HG03064 (cell line): ENCODE results near the gene ATXN7L1.

Source experiments
- ATAC-seq: cut with Tn5 transposase; IDR thresholded peaks from one replicate; pipeline ENCODE4 v1.9.1; 2021; ENCODE audit warnings: low read depth; ENCODE audit not compliant: unreplicated experiment

ATXN7L1 gene

GRCh38 chr7:105655500-105656380, 220.7 kb downstream of the ATXN7L1 start:
- ATAC-seq: no peak

GRCh38 chr7:105655067-105655466, 221.3 kb downstream of the ATXN7L1 start:
- no peak for ATAC-seq

- no peak for ATAC-seq
Measured at GRCh38 chr7:105654095-105654686, 222.2 kb downstream of the ATXN7L1 start.

- ATAC-seq: no peak
Measured at GRCh38 chr7:105653441-105654005, 222.9 kb downstream of the ATXN7L1 start.

GRCh38 chr7:105652359-105652993, 223.9 kb downstream of the ATXN7L1 start:
- no peak for ATAC-seq

GRCh38 chr7:105651798-105652197, 224.6 kb downstream of the ATXN7L1 start:
- ATAC-seq: no peak

- no peak for ATAC-seq
Measured at GRCh38 chr7:105650382-105650970, 225.9 kb downstream of the ATXN7L1 start.

- ATAC-seq: no peak
Measured at GRCh38 chr7:105649727-105650381, 226.5 kb downstream of the ATXN7L1 start.

GRCh38 chr7:105648561-105649401, 227.6 kb downstream of the ATXN7L1 start:
- ATAC-seq: no peak

- ATAC-seq: no peak
Measured at GRCh38 chr7:105647591-105647990, 228.8 kb downstream of the ATXN7L1 start.

GRCh38 chr7:105644937-105645336, 231.5 kb downstream of the ATXN7L1 start:
- no peak for ATAC-seq

GRCh38 chr7:105643851-105644250, 232.5 kb downstream of the ATXN7L1 start:
- no peak for ATAC-seq

- no peak for ATAC-seq
Measured at GRCh38 chr7:105643384-105643783, 233.0 kb downstream of the ATXN7L1 start.

- ATAC-seq: no peak
Measured at GRCh38 chr7:105642264-105642663, 234.1 kb downstream of the ATXN7L1 start.

- ATAC-seq: no peak
Measured at GRCh38 chr7:105640956-105641810, 235.2 kb downstream of the ATXN7L1 start.

GRCh38 chr7:105639667-105640493, 236.5 kb downstream of the ATXN7L1 start:
- ATAC-seq: no peak

GRCh38 chr7:105638902-105639495, 237.4 kb downstream of the ATXN7L1 start:
- ATAC-seq: no peak
